Measurements from ENCODE around the gene ADAM33.

ADAM33 gene

GRCh38 chr20:3631534-3631933 is 50.3 kb downstream of the ADAM33 start:
- H3K4me3 ChIP-seq (ENCODE audit: low read depth, low read length), result no peak overlapping the region
- no peak for DNase-seq (ENCODE audit: low read depth)
- TF ChIP-seq CTCF (conservative IDR thresholded peaks at IDR 0.05; ENCODE audit: low read depth, low read length), result no peak

- H3K4me3 ChIP-seq (ENCODE audit: low read depth, low read length), result no peak overlapping the region
- DNase-seq (ENCODE audit: low read depth), result no peak
- no peak for TF ChIP-seq CTCF (conservative IDR thresholded peaks at IDR 0.05; ENCODE audit: low read depth, low read length)
Measured at GRCh38 chr20:3630429-3630828, 51.4 kb downstream of the ADAM33 start.

- no peak for TF ChIP-seq CTCF (conservative IDR thresholded peaks at IDR 0.05; ENCODE audit: low read depth, low read length)
- no peak overlapping the region for H3K4me3 ChIP-seq (ENCODE audit: low read depth, low read length)
Measured at GRCh38 chr20:3629893-3630292, 51.9 kb downstream of the ADAM33 start.

GRCh38 chr20:3628502-3629314 is 53.1 kb downstream of the ADAM33 start:
- no peak for DNase-seq (ENCODE audit: low read depth)
- no peak overlapping the region for H3K4me3 ChIP-seq (ENCODE audit: low read depth, low read length)
- no peak for TF ChIP-seq CTCF (conservative IDR thresholded peaks at IDR 0.05; ENCODE audit: low read depth, low read length)

More at GRCh38 chr20:3629893-3630292, 51.9 kb downstream of the ADAM33 start:
- DNase-seq (ENCODE audit: low read depth), result no peak

GRCh38 chr20:3627476-3627875 is 54.3 kb downstream of the ADAM33 start:
- DNase-seq (ENCODE audit: low read depth), result no peak
- no peak for TF ChIP-seq CTCF (conservative IDR thresholded peaks at IDR 0.05; ENCODE audit: low read depth, low read length)

GRCh38 chr20:3622406-3622805 is 59.4 kb downstream of the ADAM33 start:
- no peak overlapping the region for H3K4me3 ChIP-seq (ENCODE audit: low read depth, low read length)
- DNase-seq (ENCODE audit: low read depth), result no peak
- no peak for TF ChIP-seq CTCF (conservative IDR thresholded peaks at IDR 0.05; ENCODE audit: low read depth, low read length)

More at GRCh38 chr20:3627476-3627875, 54.3 kb downstream of the ADAM33 start:
- H3K4me3 ChIP-seq (ENCODE audit: low read depth, low read length), result no peak overlapping the region

GRCh38 chr20:3621111-3621510 is 60.7 kb downstream of the ADAM33 start:
- no peak overlapping the region for H3K4me3 ChIP-seq (ENCODE audit: low read depth, low read length)
- peak; percentile 17 for TF ChIP-seq CTCF (conservative IDR thresholded peaks at IDR 0.05; ENCODE audit: low read depth, low read length)
- no peak for DNase-seq (ENCODE audit: low read depth)

Measured in choroid plexus epithelial cell (primary cell).